Cardiac muscle cell (in vitro differentiated cells and primary cell): Measurements from ENCODE around the gene NAP1L5. TPM values are rescaled to one million over a fixed set of nuclear protein-coding genes. Genes with fewer than 3 reads are reported as not detected.

Experiments
- DNase-seq, 2 donors: peaks; one replicate each; pipeline versions ENCODE4 v3.0.0 to v3.0.0-alpha.2; 2010 to 2017; ENCODE audit warnings: low read depth in 1 of 2, low spot score in 1 of 2
- H3K27ac ChIP-seq: fragments of 200-600 bp; sonication (generic); 2 replicates; pipeline ENCODE4 v1.5.1; 2016
- H3K27me3 ChIP-seq: fragments of 200-600 bp; sonication (generic); 2 replicates; pipeline ENCODE4 v1.6.0; 2016; ENCODE audit warnings: control low read depth
- H3K36me3 ChIP-seq: fragments of 200-600 bp; sonication (generic); 2 replicates; pipeline ENCODE4 v1.5.1; 2016; ENCODE audit warnings: control low read depth
- H3K4me1 ChIP-seq: fragments of 200-600 bp; sonication (generic); 2 replicates; pipeline ENCODE4 v1.8.1; 2017; ENCODE audit warnings: low read depth, mild to moderate bottlenecking, mixed run types
- H3K4me3 ChIP-seq: fragments of 200-600 bp; sonication (generic); 2 replicates; pipeline ENCODE4 v1.5.1; 2016; ENCODE audit warnings: mild to moderate bottlenecking
- H3K9me3 ChIP-seq: fragments of 200-600 bp; sonication (generic); 2 replicates; pipeline ENCODE4 v1.5.1; 2017; ENCODE audit warnings: low read depth, mild to moderate bottlenecking, control low read depth
- CTCF ChIP-seq: IDR thresholded peaks from 2 replicates; pipeline ENCODE4 v1.5.1; 2012; ENCODE audit warnings: low read depth, mild to moderate bottlenecking, low read length
- polyA plus RNA-seq: library from polyadenylated mRNA; unstranded; fragments of >200 nt; fragmentation: Nextera tagmentation; extraction: Ambion mirVana; gene quantifications from 2 replicates; pipeline ENCODE4 v1.2.1, GENCODE V29; 2016
- total RNA-seq: library from RNA; depleted of rRNA; stranded (reverse); fragments of >200 nt; gene quantifications from 2 replicates; pipeline ENCODE4 v1.2.3, GENCODE V29; 2016

NAP1L5 gene
- total and polyA plus RNA-seq, 2 experiments from 2014 or later = 2.6 to 3.0 TPM

DNA sequence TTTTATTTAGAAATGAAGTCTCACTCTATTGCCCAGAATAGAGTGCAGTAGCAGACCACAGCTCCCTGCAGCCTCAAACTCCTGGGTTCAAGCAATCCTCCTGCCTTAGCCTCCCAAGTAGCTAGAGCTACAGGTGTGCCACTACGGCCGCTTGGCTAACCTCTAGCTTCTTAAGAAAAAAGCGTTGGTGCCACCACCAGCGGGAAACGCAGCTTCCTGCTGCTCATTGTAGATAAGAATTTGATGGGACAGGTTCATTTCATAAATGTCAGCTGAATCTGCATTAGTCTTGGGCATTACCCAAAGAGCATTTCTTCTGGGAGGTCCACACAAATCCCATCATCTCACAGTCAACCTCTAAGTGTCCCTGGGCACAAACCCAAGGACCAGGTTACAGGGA, 33.2 kb upstream of the NAP1L5 start:
- Histone ChIP-seq H3K4me1 (no peaks in the 10 kb centered on the region), H3K9me3 (no peaks in the 10 kb centered on the region), H3K4me3 (no peak overlapping the region), H3K27me3 (no peaks in the 10 kb centered on the region), H3K36me3 (peaks cover 65% of the 10 kb centered on the region), H3K27ac (no peak overlapping the region)
- DNase-seq = no peak
- TF ChIP-seq CTCF = no peak

- Histone ChIP-seq H3K4me3 (no peak overlapping the region), H3K9me3 (no peaks in the 10 kb centered on the region), H3K4me1 (no peaks in the 10 kb centered on the region), H3K27ac (no peak overlapping the region), H3K27me3 (no peaks in the 10 kb centered on the region), H3K36me3 (peaks cover 63% of the 10 kb centered on the region)
- no peak for DNase-seq
- TF ChIP-seq CTCF = no peak
Observed at GRCh38 chr4:88729146-88729760, 31.6 kb upstream of the NAP1L5 start.

DNA sequence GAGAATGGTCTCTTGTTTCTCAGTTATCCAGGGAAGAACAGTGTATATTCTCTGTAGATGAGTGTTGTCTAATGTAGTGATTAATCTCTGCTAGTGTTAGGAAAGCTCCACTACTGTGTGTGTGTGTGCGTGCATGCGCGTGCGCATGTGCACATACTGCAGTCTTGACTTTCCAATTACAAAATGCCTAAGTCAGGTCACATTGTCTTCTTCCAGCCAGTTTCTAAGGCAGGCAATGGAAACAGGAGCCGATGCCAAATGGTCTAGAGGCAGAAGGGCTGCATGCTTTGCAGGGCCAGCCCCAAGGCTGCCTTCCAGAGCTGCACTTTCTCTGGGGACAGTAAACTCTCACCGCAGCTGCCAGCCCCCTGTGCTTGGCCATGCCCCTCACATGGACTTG, 30.5 kb upstream of the NAP1L5 start:
- Histone ChIP-seq H3K27ac (peak overlapping the region; percentile 24), H3K9me3 (no peaks in the 10 kb centered on the region), H3K27me3 (no peaks in the 10 kb centered on the region), H3K4me3 (no peak overlapping the region), H3K36me3 (peaks cover 67% of the 10 kb centered on the region), H3K4me1 (no peaks in the 10 kb centered on the region)
- no peak for DNase-seq
- TF ChIP-seq CTCF = no peak

DNA sequence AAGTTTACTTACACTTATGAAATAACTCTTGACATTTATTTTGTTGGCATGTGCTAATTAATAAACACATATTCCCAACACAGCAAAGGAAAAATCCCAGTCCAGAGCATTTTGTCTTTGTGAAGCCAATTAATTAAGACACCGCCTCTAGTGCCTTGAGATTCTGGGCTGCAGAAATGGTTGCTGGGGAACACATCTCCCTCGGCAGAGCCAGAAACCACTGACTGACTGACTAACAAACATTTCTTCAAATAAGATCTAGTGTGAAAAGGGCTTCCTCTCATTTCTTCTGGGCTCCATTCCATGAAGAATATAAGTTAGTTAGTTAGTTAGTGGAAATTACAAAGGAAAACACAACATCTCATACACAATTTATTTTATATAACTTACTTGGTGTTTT, 28.4 kb upstream of the NAP1L5 start:
- H3K9me3 ChIP-seq = no peaks in the 10 kb centered on the region
- no peak overlapping the region for H3K27ac ChIP-seq
- no peaks in the 10 kb centered on the region for H3K27me3 ChIP-seq
- H3K4me3 ChIP-seq = no peak overlapping the region
- TF ChIP-seq CTCF = no peak
- H3K36me3 ChIP-seq = peaks cover 58% of the 10 kb centered on the region
- no peak for DNase-seq
- no peaks in the 10 kb centered on the region for H3K4me1 ChIP-seq

DNA sequence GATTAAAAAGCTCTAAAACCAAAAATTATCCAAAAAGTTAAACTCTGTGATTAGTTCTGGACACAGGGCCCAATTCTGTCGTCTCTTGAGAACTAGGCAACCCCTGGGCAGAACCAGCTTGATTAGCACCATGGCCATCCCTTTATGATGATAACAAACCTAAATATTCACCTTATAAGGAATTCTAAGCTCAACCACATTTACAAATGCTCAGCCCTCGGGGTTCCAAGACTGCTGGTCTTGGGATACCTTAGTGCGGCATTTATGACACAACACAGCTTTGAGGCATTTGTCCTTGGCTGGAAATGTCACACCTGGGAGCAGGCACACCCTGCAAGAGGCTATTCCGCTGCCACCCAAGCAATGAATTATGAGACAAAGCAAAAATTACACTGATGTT, 27.5 kb upstream of the NAP1L5 start:
- H3K27ac ChIP-seq = peak overlapping the region; percentile 49
- TF ChIP-seq CTCF = no peak
- no peaks in the 10 kb centered on the region for H3K4me1 ChIP-seq
- no peaks in the 10 kb centered on the region for H3K27me3 ChIP-seq
- no peak for DNase-seq
- H3K4me3 ChIP-seq = no peak overlapping the region
- H3K9me3 ChIP-seq = no peaks in the 10 kb centered on the region
- peaks cover 50% of the 10 kb centered on the region for H3K36me3 ChIP-seq
